GM13976 (cell line): ENCODE data around the gene PGLYRP4.

Experiments
- DNase-seq: peaks from one replicate; pipeline ENCODE4 v3.0.0; 2012; ENCODE audit warnings: low spot score
- in situ Hi-C: fragments of 300-500 bp; cut with MboI; formaldehyde crosslinking; loops from one replicate; pipeline ENCODE4 v1.12.0; 2022; ENCODE audit warnings: low sequenced_read_pairs, mixed read lengths, inconsistent platforms; ENCODE audit not compliant: unreplicated experiment
- TF ChIP-seq, protein P1 (sequence below): IDR thresholded peaks from 2 replicates; pipeline ENCODE4 v1.5.1; 2012; ENCODE audit warnings: borderline replicate concordance, mild to moderate bottlenecking; ENCODE audit not compliant: insufficient read depth; ENCODE audit errors: extremely low read depth, missing control alignments, control extremely low read depth

Gene PGLYRP4

DNA sequence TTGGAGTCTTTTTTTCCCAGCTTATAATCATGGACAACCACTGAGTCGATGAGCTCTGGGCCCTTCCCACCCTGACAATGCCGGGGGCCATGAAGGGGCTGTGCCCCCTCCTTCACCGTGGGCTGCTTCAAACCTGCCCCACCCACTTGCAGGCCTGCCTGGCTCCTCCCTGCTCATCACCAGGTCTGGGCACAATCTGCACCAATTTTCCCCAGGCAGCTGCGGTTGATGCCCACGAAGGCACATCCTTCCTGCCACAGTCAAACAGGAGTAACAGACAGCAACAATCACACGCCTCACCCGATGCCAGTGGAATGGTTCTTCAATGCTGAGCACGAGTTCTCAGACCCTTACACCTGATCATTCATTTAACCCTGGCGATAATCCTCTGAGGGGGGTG is 54.8 kb downstream of the PGLYRP4 start:
- no peak for DNase-seq
- in situ Hi-C loops = no loop called here
- TF ChIP-seq, protein P1, sequence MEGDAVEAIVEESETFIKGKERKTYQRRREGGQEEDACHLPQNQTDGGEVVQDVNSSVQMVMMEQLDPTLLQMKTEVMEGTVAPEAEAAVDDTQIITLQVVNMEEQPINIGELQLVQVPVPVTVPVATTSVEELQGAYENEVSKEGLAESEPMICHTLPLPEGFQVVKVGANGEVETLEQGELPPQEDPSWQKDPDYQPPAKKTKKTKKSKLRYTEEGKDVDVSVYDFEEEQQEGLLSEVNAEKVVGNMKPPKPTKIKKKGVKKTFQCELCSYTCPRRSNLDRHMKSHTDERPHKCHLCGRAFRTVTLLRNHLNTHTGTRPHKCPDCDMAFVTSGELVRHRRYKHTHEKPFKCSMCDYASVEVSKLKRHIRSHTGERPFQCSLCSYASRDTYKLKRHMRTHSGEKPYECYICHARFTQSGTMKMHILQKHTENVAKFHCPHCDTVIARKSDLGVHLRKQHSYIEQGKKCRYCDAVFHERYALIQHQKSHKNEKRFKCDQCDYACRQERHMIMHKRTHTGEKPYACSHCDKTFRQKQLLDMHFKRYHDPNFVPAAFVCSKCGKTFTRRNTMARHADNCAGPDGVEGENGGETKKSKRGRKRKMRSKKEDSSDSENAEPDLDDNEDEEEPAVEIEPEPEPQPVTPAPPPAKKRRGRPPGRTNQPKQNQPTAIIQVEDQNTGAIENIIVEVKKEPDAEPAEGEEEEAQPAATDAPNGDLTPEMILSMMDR = no peak

DNA sequence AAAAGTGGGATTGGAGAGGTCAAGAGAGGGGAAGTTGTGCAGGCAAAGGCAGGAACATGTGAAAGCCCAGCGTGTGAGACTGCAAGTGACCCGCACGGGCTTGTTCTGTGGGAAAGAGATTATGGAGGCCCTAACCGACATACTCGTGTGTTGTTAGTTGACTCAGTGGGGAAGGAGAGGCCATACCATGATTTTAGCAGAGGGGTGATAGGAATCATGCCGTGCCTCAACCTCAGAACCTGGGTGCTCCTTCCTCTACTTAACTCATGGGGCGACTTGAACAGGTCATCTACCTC is 55.2 kb downstream of the PGLYRP4 start:
- no peak for DNase-seq
- TF ChIP-seq, protein P1 = no peak
- in situ Hi-C loops = no loop called here

DNA sequence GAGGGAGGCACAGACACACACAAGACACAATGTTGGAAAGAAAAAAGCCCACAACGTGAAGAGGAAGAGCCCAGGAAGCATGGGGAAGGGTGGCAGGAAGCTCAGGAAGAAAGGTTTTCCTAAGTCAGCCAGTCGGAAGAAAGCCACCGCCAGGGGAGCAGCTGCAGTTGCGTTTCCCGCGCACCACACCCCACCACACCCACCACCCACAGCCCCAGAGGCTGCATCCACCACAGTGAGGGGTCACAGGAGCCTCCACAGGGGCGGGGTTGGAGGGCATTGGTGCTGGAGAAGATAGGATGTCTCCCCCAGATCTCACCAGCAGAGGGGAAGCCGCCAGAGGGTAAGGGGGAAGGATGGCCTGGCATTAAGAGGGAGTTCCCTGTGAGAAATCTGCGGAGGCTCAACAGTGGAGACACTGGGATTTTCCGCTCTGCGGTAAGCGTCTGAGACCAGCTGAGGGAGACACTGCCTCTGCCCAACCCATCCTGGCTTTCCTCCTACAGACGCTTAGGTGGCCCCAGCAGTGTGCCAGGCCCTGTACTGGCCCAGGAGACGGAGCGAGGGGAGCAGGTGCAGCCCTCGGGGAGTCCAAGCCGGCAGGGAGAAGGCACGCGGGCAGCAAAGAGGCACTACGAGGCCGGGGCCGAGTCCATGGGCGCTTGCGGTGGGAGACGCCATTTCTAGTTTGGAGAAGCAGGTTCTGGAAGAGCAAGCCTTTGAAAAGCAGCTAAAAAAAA is 55.7 kb downstream of the PGLYRP4 start:
- in situ Hi-C loops = no loop called here
- no peak for DNase-seq
- TF ChIP-seq, protein P1 = no peak

DNA sequence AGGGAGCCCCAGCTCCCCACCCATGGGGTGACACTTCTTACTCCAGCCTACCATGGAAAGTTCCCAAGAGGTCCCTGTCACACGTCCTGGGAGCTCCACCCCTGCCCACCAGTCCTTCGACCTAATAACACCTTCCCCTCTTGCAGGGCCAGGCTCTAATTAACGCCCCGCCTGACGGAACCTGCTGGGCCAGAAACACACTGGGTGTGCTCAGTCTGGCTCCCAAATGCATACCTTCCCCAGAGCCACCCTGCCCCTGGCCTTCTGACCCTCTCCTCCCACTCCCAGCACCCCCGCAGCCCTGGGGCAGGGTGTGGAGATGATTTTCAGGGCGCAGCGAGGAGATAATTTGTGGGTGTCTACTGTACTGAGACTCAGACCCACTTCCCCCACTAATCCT is 56.5 kb downstream of the PGLYRP4 start:
- TF ChIP-seq, protein P1 = no peak
- in situ Hi-C loops = no loop called here
- no peak for DNase-seq

DNA sequence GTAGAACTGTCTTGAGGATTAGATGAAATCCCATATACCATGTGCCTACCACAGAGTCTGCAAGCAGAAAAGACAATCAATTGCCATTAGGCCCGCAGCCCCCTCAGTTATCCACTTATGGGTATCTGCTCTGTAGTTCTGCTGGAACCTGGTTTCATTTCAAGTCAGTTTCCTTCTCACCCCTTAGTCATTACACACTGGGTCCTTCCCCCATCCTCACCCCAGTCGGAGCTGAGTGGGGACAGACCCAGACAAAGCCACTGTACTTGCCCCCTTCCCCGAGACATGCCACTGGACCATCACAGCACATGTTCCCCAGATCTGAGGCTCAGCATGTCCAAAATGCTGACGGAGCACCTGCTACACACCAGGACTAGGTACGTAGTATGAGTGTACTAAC is 57.1 kb downstream of the PGLYRP4 start:
- in situ Hi-C loops = no loop called here
- TF ChIP-seq, protein P1 = no peak
- DNase-seq = peak; percentile 62

DNA sequence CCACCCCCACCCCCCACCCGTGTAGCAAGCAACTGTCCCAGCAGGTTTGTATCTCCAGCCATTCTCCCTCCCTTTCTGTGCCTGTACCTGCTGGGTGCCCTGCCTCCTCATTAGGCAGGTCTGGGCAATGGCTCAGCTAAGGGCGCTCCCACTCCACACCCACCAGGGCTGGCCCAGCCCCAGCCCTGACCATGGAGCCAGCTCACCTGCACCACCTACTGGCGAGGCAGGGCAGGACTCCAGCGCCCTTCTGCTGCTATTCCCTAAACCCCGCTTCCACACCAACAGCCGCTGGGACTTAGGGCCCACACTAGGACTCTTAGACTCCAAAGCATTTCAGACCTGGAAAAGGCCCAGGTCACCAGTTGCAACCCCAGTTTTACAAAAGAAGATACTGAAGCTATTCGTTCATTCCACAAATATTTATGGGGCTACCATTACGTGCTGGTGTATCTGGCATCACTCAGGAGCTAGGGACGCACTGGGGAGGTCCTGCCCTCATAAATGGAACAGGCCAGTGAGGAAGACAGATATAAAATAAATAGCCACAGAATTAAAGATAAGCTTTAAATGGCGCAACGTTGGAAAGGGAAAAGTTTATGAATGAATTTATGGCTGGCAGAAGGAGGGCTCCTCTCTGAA is 59.9 kb downstream of the PGLYRP4 start:
- peak; percentile 66 for DNase-seq
- in situ Hi-C loops = no loop called here
- TF ChIP-seq, protein P1 = peak; percentile 70
